Measurements from ENCODE around the gene NRIP2.

DNA sequence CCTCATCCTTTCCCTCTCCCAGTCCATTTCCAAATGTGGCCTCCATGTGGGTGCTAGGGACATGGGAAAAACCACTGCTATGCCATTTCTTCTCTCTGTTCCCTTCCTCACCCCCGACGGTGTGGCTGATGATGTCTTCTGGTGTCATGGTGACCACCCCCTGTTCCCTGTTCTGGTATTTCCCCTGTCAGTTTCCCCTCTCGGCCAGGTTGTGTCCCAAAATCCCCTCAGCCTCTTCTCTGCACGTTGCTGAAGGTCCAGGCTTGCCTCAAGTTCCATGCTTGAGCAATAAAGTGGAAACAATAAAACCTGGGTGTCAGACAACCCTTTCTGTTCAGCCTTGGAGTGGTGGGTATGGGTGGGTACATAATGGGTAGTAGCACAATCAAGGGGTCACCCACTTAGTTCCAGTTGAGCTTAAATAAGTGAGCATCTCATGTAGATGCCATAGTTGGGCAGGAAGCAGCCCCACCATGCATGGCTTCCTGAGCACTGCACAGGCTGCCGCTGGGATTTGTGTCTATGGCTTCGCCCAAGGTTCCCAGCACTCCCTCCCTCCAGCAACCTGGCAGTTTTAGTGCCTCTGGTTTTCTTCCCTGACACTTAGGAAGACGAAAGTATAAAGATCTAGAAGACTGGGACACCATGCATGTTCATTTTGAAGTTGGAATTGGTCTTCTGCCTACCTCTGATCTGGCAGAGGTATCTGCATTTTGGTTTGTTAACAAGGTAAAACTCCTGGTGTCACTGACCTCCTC, 31.0 kb downstream of the NRIP2 start:
- TF ChIP-seq SUZ12 (IDR thresholded peaks at IDR 0.05; ENCODE audit: extremely low read depth, insufficient read depth, insufficient read length) = no peak
- no peak for TF ChIP-seq ZNF274 (IDR thresholded peaks at IDR 0.05; ENCODE audit: low read depth, low read length)

Measured in NT2/D1 (cell line).